Muscle of back (tissue), 11 donors: Measurements from ENCODE around the gene CNN2. TPM values are rescaled to one million over a fixed set of nuclear protein-coding genes. Genes with fewer than 3 reads are reported as not detected.
A peak's percentile ranks its signal among the peaks of the same experiment; 100 is the strongest.

ENCODE experiments used
- DNase-seq, 3 donors: peaks; one replicate each; pipeline versions ENCODE4 v3.0.0 to v3.0.0-alpha.2; 2013
- polyA plus RNA-seq, 10 donors: library from polyadenylated mRNA; unstranded; fragments of 120-200 nt; gene quantifications; one replicate each; pipeline ENCODE4 v1.2.1, GENCODE V29; 2013; ENCODE audit not compliant: insufficient read length in 10 of 10

Gene CNN2
- polyA plus RNA-seq, 10 donors, result 40.4 to 84.7 (median 54.1) TPM

DNA sequence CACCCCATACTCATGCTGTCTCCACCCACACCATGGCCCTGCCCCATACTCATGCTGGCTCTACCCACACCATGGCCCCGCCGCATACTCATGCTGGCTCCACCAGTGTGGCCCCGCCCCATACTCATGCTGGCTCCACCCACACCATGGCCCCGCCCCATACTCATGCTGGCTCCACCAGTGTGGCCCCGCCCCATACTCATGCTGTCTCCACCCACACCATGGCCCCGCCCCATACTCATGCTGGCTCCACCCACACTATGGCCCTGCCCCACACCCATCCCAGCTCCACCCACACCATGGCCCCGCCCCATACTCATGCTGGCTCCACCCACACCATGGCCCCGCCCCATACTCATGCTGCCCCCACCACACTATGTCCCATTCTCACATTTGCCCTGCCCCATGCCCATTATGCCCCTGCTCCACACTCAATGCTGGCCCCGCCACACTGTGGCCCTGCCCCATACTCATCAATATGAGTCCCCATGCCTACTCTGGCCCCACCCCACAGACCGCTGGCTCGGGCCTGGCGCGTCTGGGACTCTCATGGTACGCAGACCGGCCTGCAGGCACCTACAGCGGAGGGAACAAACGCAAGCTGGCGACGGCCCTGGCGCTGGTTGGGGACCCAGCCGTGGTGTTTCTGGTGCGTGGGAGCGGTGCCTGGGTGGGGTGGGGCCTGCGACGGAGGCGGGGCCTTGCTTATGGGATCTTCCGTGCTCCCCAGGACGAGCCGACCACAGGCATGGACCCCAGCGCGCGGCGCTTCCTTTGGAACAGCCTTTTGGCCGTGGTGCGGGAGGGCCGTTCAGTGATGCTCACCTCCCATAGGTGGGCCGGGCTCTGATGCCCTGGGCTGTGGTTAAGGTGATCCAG lies 36.9 kb downstream of the CNN2 start:
- DNase-seq, result no peak

- DNase-seq, result no peak
Observed at GRCh38 chr19:1063909-1064660, 37.7 kb downstream of the CNN2 start.

DNA sequence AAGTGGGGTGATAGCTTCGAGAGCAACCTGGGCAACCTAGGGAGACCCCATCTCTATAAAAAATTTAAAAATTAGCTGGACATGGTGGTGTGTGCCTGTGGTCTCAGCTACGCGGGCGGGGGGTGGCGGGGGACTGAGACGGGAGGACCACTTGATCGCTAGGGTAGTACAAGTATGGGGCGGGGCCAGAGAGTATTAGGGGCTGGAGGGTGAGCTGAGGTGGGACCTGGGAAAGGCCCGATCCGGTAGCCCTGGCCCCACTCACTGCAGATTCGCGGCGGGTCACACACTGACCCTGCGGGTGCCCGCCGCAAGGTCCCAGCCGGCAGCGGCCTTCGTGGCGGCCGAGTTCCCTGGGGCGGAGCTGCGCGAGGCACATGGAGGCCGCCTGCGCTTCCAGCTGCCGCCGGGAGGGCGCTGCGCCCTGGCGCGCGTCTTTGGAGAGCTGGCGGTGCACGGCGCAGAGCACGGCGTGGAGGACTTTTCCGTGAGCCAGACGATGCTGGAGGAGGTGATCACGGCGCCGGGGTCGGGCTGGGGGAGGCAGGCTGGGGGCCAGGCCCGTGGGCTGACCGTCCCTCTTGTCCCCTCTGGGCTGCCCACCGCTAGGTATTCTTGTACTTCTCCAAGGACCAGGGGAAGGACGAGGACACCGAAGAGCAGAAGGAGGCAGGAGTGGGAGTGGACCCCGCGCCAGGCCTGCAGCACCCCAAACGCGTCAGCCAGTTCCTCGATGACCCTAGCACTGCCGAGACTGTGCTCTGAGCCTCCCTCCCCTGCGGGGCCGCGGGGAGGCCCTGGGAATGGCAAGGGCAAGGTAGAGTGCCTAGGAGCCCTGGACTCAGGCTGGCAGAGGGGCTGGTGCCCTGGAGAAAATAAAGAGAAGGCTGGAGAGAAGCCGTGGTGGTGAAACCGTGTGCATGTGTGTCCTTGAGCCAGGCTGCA lies 38.5 kb downstream of the CNN2 start:
- DNase-seq, result peak in 2 of 3 donors; percentile 77 to 85

GRCh38 chr19:1065606-1066109 lies 39.2 kb downstream of the CNN2 start:
- no peak for DNase-seq

DNA sequence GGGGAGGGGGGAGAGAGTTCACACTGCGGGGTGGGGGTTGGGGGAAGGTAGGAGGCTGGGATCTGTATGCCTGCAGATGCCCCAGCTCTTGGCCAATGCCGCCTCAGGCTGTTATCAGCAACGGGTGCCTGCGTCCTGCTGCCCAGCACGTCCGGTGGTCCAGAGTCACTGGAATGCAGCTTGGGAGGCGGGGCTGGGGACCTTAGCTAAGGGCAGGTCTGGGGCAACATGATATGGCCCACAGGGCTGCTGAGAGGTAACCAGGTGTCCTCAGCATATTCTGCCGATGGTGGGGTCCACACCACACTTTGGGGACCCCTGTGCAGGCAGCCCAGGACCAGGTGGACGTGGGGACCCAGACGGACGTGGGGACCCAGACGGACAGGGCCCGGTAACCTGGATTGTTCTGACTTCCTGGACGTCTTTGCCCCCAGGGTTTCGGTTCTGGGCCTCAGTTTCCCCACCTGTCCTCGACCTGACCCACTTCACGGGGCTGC lies 39.9 kb downstream of the CNN2 start:
- DNase-seq, result no peak

GRCh38 chr19:1066748-1067340 lies 40.4 kb downstream of the CNN2 start, which contains the start of gene ARHGAP45:
TSS of gene ARHGAP45 (plus strand) at chr19:1067167. CDS start at chr19:1067406, 239 bp downstream.
- DNase-seq, result no peak

DNA sequence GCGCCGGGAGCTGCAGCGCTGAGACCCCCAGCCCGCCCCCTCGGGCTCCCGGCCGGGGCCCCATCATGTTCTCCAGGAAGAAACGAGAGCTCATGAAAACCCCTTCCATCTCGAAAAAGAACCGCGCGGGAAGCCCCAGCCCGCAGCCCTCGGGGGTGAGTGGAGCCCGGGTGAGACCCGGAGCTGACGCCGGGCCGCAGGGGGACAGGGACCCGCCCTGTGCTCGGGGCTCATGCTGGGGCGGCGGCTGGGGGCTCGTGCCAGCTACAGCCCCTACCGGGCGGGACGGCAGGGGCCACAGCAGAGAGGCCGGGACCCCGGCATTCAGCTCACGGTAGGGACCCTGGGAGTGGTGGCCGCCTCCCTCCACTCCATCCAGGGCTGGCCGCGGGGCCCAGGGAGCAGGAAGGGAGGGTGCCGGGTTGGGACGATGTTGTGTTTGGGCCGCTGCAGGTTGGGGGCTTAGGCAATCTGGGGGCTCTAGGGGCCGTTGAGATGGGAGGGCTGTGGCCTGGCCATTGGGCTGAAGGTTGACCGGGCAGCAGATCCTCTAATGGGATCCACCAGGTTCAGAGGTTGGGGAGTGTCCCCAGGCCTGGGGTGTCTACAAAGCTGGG lies 41.0 kb downstream of the CNN2 start:
- no peak for DNase-seq

DNA sequence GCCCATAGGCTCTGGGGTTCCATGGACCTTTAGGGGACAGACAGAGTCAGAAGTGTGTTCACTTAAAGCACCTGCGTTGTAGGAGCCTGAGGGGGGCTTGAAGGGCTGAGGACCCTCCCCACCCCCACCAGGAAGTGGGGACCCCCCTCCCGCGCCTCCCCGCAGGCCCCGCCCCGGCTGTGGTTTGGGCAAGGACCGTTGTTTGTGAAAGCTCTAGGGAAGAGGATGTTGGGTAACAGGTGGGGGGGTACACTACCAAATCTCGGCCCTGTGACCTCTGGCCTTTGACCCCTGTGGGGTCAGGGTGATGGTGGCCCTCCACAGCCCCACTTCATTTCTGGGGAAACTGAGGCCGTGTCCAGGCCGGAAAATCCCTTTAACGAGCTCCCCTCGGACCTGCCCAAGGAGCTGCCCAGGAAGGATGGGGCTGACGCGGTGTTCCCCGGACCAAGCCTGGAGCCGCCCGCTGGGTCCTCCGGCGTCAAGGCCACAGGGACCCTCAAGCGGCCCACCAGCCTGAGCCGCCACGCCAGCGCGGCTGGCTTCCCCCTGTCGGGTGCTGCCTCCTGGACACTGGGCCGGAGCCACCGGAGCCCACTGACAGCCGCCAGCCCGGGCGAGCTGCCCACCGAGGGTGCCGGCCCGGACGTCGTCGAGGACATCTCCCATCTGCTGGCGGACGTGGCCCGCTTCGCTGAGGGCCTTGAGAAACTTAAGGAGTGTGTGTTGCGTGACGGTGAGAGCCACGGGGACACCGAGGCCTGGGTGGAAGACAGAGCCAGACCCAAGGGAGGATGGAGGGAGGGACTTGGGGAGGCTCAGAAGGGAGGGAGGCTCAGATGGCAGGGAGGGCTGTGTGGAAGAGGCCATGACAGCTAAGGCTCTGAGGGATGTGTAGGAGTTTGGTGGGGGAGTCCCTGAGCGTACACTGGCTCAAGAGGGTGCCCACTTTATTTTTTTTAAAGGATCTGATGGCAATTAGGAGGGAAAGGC lies 41.9 kb downstream of the CNN2 start:
- no peak for DNase-seq

GRCh38 chr19:1069009-1069779 lies 42.8 kb downstream of the CNN2 start:
- peak in 1 of 3 donors; percentile 28 for DNase-seq

GRCh38 chr19:1070576-1070930 lies 44.1 kb downstream of the CNN2 start:
- no peak for DNase-seq

DNA sequence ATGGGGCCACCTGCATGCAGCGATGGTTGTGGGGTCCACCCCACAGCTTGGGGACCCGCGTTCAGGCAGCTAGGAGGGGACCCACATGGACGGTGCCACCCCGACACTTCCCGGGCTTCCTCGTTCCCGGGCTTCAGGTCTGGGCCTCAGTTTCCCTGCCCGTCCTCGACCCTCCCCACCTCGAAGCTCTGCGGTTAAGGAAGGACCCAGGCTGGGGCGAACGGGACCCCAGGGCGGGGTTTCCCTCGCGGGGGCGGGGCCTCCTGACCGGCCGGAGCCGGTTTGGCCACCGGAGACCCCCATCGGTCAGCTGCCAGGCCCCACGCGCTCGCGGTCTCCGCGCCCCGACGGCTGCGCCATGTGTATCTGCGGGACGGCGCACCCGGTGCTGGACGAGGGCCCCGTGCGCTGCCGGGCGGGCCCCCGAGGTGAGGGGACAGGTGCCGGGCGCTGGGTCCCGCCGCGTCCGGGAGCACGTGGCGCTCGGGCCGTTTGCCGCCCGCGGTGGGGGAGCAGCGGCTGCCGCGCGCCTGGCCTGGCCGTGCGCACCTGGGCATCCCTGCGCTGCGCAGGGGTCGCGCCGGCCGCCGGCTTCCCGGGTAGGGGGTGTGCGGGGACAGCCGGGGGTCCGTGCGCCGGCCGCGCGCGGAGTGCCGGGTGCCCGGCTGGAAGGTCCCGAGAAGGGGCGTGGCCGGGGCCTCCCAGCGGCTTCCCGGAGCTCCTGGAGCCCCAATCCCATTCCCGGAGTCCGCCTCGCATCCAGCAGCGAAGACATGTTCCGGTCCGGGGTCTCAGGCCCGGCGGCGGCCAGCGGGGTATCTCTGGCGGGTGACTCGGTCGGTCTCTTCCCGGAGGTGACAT lies 44.8 kb downstream of the CNN2 start:
- no peak for DNase-seq

DNA sequence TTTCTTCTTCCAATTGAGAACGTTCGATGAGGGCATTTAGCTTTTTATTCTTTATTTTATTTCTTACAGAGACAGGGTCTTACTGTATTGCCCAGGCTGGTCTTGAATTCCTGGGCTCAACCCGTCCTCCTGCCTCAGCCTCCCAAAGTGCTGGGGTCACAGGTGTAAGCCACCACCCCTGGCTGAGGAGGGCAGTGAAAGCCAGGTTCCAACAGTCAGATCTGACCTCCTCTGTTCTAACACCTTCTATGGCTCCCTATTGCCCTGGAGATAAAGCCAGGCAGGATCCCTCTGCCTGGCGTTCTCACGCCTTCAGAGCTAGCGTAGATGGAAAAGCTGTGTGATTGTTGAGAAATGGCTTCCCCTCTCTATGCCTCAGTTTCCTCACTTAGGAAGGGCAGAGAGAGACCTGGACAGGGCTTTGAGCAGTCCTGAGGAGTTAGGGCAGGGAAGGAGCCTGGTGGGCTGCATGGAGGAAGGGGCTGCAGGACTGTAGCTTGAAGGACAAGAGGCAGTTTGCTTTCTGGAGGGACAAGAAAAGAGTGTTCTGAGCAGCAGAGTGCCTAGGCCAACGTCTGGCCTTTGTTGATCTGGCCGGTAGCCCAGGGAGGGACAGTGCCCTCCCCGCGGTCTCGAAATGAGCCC lies 46.1 kb downstream of the CNN2 start:
- no peak for DNase-seq

GRCh38 chr19:1073063-1073955 lies 46.9 kb downstream of the CNN2 start:
- no peak for DNase-seq

- no peak for DNase-seq
Observed at GRCh38 chr19:1073956-1074517, 47.6 kb downstream of the CNN2 start.

GRCh38 chr19:1074544-1075283 lies 48.3 kb downstream of the CNN2 start:
- DNase-seq, result peak in 1 of 3 donors; percentile 35
